Osteocyte (in vitro differentiated cells): Measurements from ENCODE around the gene RREB1. TPM values are rescaled to one million over a fixed set of nuclear protein-coding genes. Genes with fewer than 3 reads are reported as not detected.

Source experiments
- DNase-seq: peaks from one replicate; pipeline ENCODE4 v3.0.0; 2021; ENCODE audit warnings: mixed read lengths; ENCODE audit not compliant: unreplicated experiment; ENCODE audit errors: extremely low spot score
- H3K27ac Mint-ChIP-seq: one replicate; pipeline ENCODE4 v1.8.0; 2021; ENCODE audit warnings: mild to moderate bottlenecking, mixed read lengths; ENCODE audit not compliant: unreplicated experiment
- H3K27me3 Mint-ChIP-seq: one replicate; pipeline ENCODE4 v1.8.0; 2021; ENCODE audit warnings: mixed read lengths; ENCODE audit not compliant: unreplicated experiment
- H3K36me3 Mint-ChIP-seq: one replicate; pipeline ENCODE4 v1.8.0; 2021; ENCODE audit warnings: mixed read lengths; ENCODE audit not compliant: unreplicated experiment
- H3K4me1 Mint-ChIP-seq: one replicate; pipeline ENCODE4 v1.8.0; 2021; ENCODE audit warnings: mixed read lengths; ENCODE audit not compliant: unreplicated experiment
- H3K4me3 Mint-ChIP-seq: one replicate; pipeline ENCODE4 v1.8.0; 2021; ENCODE audit warnings: mild to moderate bottlenecking, moderate library complexity, mixed read lengths; ENCODE audit not compliant: unreplicated experiment
- H3K9me3 Mint-ChIP-seq: one replicate; pipeline ENCODE4 v1.8.0; 2021; ENCODE audit warnings: mixed read lengths; ENCODE audit not compliant: unreplicated experiment
- CTCF ChIP-seq: fragments of 200-600 bp; sonication (generic); IDR thresholded peaks from 2 replicates; pipeline ENCODE4 v1.5.0; 2021; ENCODE audit warnings: antibody characterized with exemption, mild to moderate bottlenecking, moderate library complexity
- long read RNA-seq: library from polyadenylated mRNA; unstranded; transcript quantifications from one replicate; pipeline ENCODE4 v2.0.0, GENCODE V29; 2021
- total RNA-seq: library from RNA; stranded (reverse); gene quantifications from 2 replicates; pipeline ENCODE4 v1.2.1, GENCODE V29; 2021

The RREB1 gene
- total RNA-seq: 29.4 and 29.9 TPM in 2 replicates
- long read RNA-seq, partial matches to known transcripts: 0 of 6 reads
- long read RNA-seq, other reads (novel, unspliced or antisense): 6 of 6 reads

GRCh38 chr6:7107578-7108195, at the start of gene RREB1:
RREB1 (plus strand) TSS chr6:7107961; CDS start chr6:7181912, 73,951 bp downstream.
- peaks cover 27% of the 10 kb centered on the region for H3K4me1 Mint-ChIP-seq
- peak within 1 kb of the TSS; percentile 88 for H3K27ac Mint-ChIP-seq
- H3K27me3 Mint-ChIP-seq: no peaks in the 10 kb centered on the region
- no peak for TF ChIP-seq CTCF
- no peak for DNase-seq
- no peaks in the 10 kb centered on the region for H3K36me3 Mint-ChIP-seq
- no peaks in the 10 kb centered on the region for H3K9me3 Mint-ChIP-seq
- peak within 1 kb of the TSS; percentile 94 for H3K4me3 Mint-ChIP-seq

- DNase-seq: no peak
- no peak for TF ChIP-seq CTCF
- Mint-ChIP-seq H3K27ac (no peak overlapping the region), H3K9me3 (no peaks in the 10 kb centered on the region), H3K27me3 (no peaks in the 10 kb centered on the region), H3K36me3 (no peaks in the 10 kb centered on the region), H3K4me3 (no peak overlapping the region), H3K4me1 (peaks cover 8% of the 10 kb centered on the region)
Measured at GRCh38 chr6:7058250-7058923, 49.4 kb upstream of the RREB1 start.

GRCh38 chr6:7060769-7061516, 46.8 kb upstream of the RREB1 start:
- Mint-ChIP-seq H3K4me1 (peaks cover 8% of the 10 kb centered on the region), H3K36me3 (no peaks in the 10 kb centered on the region), H3K4me3 (no peak overlapping the region), H3K9me3 (no peaks in the 10 kb centered on the region), H3K27me3 (no peaks in the 10 kb centered on the region), H3K27ac (no peak overlapping the region)
- DNase-seq: no peak
- no peak for TF ChIP-seq CTCF

- TF ChIP-seq CTCF: no peak
- peaks cover 8% of the 10 kb centered on the region for H3K4me1 Mint-ChIP-seq
- no peaks in the 10 kb centered on the region for H3K36me3 Mint-ChIP-seq
- DNase-seq: no peak
- H3K27me3 Mint-ChIP-seq: no peaks in the 10 kb centered on the region
- no peak overlapping the region for H3K4me3 Mint-ChIP-seq
- H3K9me3 Mint-ChIP-seq: no peaks in the 10 kb centered on the region
- H3K27ac Mint-ChIP-seq: no peak overlapping the region
Measured at GRCh38 chr6:7062451-7063162, 45.2 kb upstream of the RREB1 start.
